SK-N-SH (cell line): ENCODE data around the gene MAST2. TPM values are rescaled to one million over a fixed set of nuclear protein-coding genes. Genes with fewer than 3 reads are reported as not detected.

Experiments used
- CTCF ChIA-PET: fragments of 300-600, 350-600 bp; formaldehyde crosslinking; extraction: SDS; loops from one replicate; lab custom pipeline; 2021; lab: Yijun Ruan, JAX
- POLR2A ChIA-PET: fragments of 350-600 bp; sonication (Branson Sonifier 250); formaldehyde crosslinking; extraction: SDS; loops from one replicate; lab custom pipeline; 2020; ENCODE audit warnings: antibody characterized with exemption, inconsistent platforms; lab: Yijun Ruan, JAX
- DNase-seq: peaks from one replicate; pipeline ENCODE4 v3.0.0; 2012
- H2AFZ ChIP-seq: fragments of 200-600 bp; sonication (generic); 2 replicates; pipeline ENCODE4 v1.8.1; 2016; ENCODE audit warnings: antibody characterized with exemption, mild to moderate bottlenecking, low read depth
- H3F3A ChIP-seq: fragments of 200-600 bp; sonication (generic); replicated peaks from 2 replicates; pipeline ENCODE3; 2016; ENCODE audit warnings: antibody characterized with exemption, mild to moderate bottlenecking; ENCODE audit not compliant: insufficient read depth
- H3K27ac ChIP-seq, 2 experiments: fragments of 200-500 bp in 1 of 2; fragments of 200-600 bp in 1 of 2; sonication (Bioruptor generic) in 1 of 2; sonication (generic), shearing (Covaris generic) in 1 of 2; 2 replicates each; pipeline versions ENCODE4 v1.5.1 to v1.6.1; 2014 to 2016; ENCODE audit warnings: low read depth in 2 of 2, inconsistent platforms in 1 of 2, low read length in 1 of 2, mild to moderate bottlenecking in 1 of 2, mixed read lengths in 1 of 2
- H3K27me3 ChIP-seq: fragments of 200-600 bp; sonication (generic), shearing (Covaris generic); 2 replicates; pipeline ENCODE4 v1.6.1; 2016; ENCODE audit warnings: mixed run types; ENCODE audit not compliant: insufficient read depth
- H3K36me3 ChIP-seq, 2 experiments: fragments of 200-500 bp in 1 of 2; fragments of 200-600 bp in 1 of 2; sonication (Bioruptor generic) in 1 of 2; sonication (generic) in 1 of 2; replicated peaks in 1 of 2; 2 replicates each; pipeline versions ENCODE3 to v1.5.1; 2014 to 2016; ENCODE audit warnings: low read length in 1 of 2, mild to moderate bottlenecking in 1 of 2; ENCODE audit not compliant: insufficient read depth in 2 of 2, control insufficient read depth in 1 of 2
- H3K4me1 ChIP-seq, 2 experiments: fragments of 200-500 bp in 1 of 2; fragments of 200-600 bp in 1 of 2; sonication (Bioruptor generic) in 1 of 2; sonication (generic), shearing (Covaris generic) in 1 of 2; 2 replicates each; pipeline versions ENCODE4 v1.5.1 to v1.6.1; 2014 to 2016; ENCODE audit warnings: low read depth in 1 of 2, low read length in 1 of 2, mixed run types in 1 of 2; ENCODE audit not compliant: insufficient read depth in 2 of 2, control insufficient read depth in 1 of 2
- H3K4me2 ChIP-seq: fragments of 200-600 bp; sonication (generic), shearing (Covaris generic); 2 replicates; pipeline ENCODE4 v1.6.1; 2017; ENCODE audit warnings: mixed run types
- H3K4me3 ChIP-seq, 2 experiments: fragments of 200-500 bp in 1 of 2; fragments of 200-600 bp in 1 of 2; sonication (Bioruptor generic) in 1 of 2; sonication (generic), shearing (Covaris generic) in 1 of 2; 2 replicates each; pipeline versions ENCODE4 v1.5.1 to v1.8.1; 2014 to 2016; ENCODE audit warnings: low read depth in 2 of 2, inconsistent platforms in 1 of 2, low read length in 1 of 2, mild to moderate bottlenecking in 1 of 2, mixed read lengths in 1 of 2, moderate library complexity in 1 of 2
- H3K79me2 ChIP-seq: fragments of 200-600 bp; sonication (generic); 2 replicates; pipeline ENCODE4 v1.8.1; 2017; ENCODE audit warnings: mild to moderate bottlenecking; ENCODE audit not compliant: insufficient read depth
- H3K9ac ChIP-seq: fragments of 200-600 bp; sonication (generic); 2 replicates; pipeline ENCODE4 v1.6.1; 2017; ENCODE audit warnings: mixed run types
- H3K9me2 ChIP-seq: fragments of 200-600 bp; sonication (generic); 2 replicates; pipeline ENCODE4 v1.6.1; 2017; ENCODE audit warnings: mixed run types
- H3K9me3 ChIP-seq: fragments of 200-600 bp; sonication (generic); 2 replicates; pipeline ENCODE4 v1.6.1; 2017; ENCODE audit warnings: mixed run types, mild to moderate bottlenecking, moderate library complexity
- H4K20me1 ChIP-seq: fragments of 200-600 bp; sonication (generic); 2 replicates; pipeline ENCODE4 v1.6.1; 2017; ENCODE audit warnings: mild to moderate bottlenecking, mixed run types; ENCODE audit not compliant: insufficient read depth
- CHD2 ChIP-seq: fragments of 150-350 bp; IDR thresholded peaks from 2 replicates; pipeline ENCODE4 v1.6.1; 2018; ENCODE audit warnings: low read length; ENCODE audit not compliant: partially characterized antibody
- CTCF ChIP-seq: fragments of 200-600 bp; sonication (generic); IDR thresholded peaks from 2 replicates; pipeline ENCODE4 v1.6.1; 2017; ENCODE audit warnings: antibody characterized with exemption, mild to moderate bottlenecking, moderate library complexity
- EP300 ChIP-seq, 2 experiments: IDR thresholded peaks; 2 replicates each; pipeline versions ENCODE4 v1.4.0 to v1.6.1; 2012; ENCODE audit warnings: borderline replicate concordance in 1 of 2, low read depth in 1 of 2, low read length in 1 of 2
- FOXJ3 ChIP-seq: sonication (generic); formaldehyde crosslinking; IDR thresholded peaks from 2 replicates; pipeline ENCODE4 v1.5.1; 2020; ENCODE audit warnings: mild to moderate bottlenecking, missing genetic modification reagents
- GABPA ChIP-seq: IDR thresholded peaks from 2 replicates; pipeline ENCODE4 v1.4.0; 2012; ENCODE audit warnings: low read depth, mild to moderate bottlenecking
- POLR2AphosphoS5 ChIP-seq: IDR thresholded peaks from 2 replicates; pipeline ENCODE4 v1.6.1; 2012; ENCODE audit warnings: low read depth, low read length
- RAD21 ChIP-seq: IDR thresholded peaks from 2 replicates; pipeline ENCODE4 v1.6.1; 2012; ENCODE audit warnings: mild to moderate bottlenecking, low read length
- RCOR1 ChIP-seq: fragments of 150-350 bp; IDR thresholded peaks from 2 replicates; pipeline ENCODE4 v1.6.1; 2017; ENCODE audit warnings: antibody characterized with exemption, low read length
- RXRA ChIP-seq: IDR thresholded peaks from 2 replicates; pipeline ENCODE4 v1.4.0; 2012; ENCODE audit warnings: low read depth, mild to moderate bottlenecking, borderline replicate concordance
- TAF1 ChIP-seq: IDR thresholded peaks from 2 replicates; pipeline ENCODE4 v1.6.1; 2012; ENCODE audit warnings: low read depth, mild to moderate bottlenecking, low read length, moderate library complexity, borderline replicate concordance
- TCF12 ChIP-seq: IDR thresholded peaks from 2 replicates; pipeline ENCODE4 v1.4.0; 2012
- TEAD4 ChIP-seq: IDR thresholded peaks from 2 replicates; pipeline ENCODE4 v1.4.0; 2012; ENCODE audit warnings: mild to moderate bottlenecking, borderline replicate concordance; ENCODE audit not compliant: insufficient read depth
- WGBS: methylation state at CpG from one replicate; pipeline ENCODE4 v1.1.6; 2017; ENCODE audit warnings: low lambda C conversion rate; 5-methylcytosine and 5-hydroxymethylcytosine counted together
- polyA plus RNA-seq, 3 experiments: library from polyadenylated mRNA; depleted of rRNA; stranded (reverse); fragments of >200 nt; gene quantifications; 2 replicates each; pipeline ENCODE4 v1.2.3, GENCODE V29; 2012
- TF ChIP-seq, protein P1 (sequence below): IDR thresholded peaks from 2 replicates; pipeline ENCODE4 v1.6.1; 2012; ENCODE audit warnings: mild to moderate bottlenecking, low read depth, low read length, moderate library complexity
- TF ChIP-seq, protein P2 (sequence below): IDR thresholded peaks from 2 replicates; pipeline ENCODE4 v1.4.0; 2012; ENCODE audit warnings: low read depth, borderline replicate concordance

MAST2 gene
- polyA plus RNA-seq, 1 of the 3 experiments (the other 2 are of a cell fraction), result 53.4 TPM

DNA sequence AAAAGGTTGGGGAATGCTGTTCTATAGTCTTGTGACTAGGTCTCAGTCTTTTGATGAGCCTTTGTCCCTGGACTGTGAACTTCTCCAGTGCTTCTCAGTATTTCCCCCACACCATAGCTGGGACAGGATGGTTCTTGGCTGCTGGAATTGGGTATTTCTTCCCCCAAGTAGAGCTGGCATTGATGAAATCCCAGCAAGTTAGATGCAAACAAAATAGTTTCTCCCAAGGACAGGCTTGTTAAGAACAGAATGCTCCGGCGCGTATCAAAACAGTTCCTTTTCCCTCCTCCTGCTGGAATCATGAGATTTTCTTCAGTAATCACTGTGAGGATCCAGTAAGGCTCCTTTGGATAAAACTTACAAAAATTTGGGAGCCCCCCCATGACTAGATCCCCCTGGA is 166.5 kb downstream of the MAST2 start:
- TF ChIP-seq TEAD4, result no peak
- TF ChIP-seq GABPA, result no peak
- TF ChIP-seq, protein P1, sequence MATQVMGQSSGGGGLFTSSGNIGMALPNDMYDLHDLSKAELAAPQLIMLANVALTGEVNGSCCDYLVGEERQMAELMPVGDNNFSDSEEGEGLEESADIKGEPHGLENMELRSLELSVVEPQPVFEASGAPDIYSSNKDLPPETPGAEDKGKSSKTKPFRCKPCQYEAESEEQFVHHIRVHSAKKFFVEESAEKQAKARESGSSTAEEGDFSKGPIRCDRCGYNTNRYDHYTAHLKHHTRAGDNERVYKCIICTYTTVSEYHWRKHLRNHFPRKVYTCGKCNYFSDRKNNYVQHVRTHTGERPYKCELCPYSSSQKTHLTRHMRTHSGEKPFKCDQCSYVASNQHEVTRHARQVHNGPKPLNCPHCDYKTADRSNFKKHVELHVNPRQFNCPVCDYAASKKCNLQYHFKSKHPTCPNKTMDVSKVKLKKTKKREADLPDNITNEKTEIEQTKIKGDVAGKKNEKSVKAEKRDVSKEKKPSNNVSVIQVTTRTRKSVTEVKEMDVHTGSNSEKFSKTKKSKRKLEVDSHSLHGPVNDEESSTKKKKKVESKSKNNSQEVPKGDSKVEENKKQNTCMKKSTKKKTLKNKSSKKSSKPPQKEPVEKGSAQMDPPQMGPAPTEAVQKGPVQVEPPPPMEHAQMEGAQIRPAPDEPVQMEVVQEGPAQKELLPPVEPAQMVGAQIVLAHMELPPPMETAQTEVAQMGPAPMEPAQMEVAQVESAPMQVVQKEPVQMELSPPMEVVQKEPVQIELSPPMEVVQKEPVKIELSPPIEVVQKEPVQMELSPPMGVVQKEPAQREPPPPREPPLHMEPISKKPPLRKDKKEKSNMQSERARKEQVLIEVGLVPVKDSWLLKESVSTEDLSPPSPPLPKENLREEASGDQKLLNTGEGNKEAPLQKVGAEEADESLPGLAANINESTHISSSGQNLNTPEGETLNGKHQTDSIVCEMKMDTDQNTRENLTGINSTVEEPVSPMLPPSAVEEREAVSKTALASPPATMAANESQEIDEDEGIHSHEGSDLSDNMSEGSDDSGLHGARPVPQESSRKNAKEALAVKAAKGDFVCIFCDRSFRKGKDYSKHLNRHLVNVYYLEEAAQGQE, result no peak
- no peak for TF ChIP-seq CTCF
- no peak for TF ChIP-seq RCOR1
- no peak for TF ChIP-seq TCF12
- TF ChIP-seq RXRA, result no peak
- TF ChIP-seq CHD2, result no peak
- TF ChIP-seq FOXJ3 (CRISPR knock-in tag), result no peak
- no peak for TF ChIP-seq EP300 (IDR thresholded peaks at IDR 0.05; ENCODE audit: borderline replicate concordance in 1 of 2, low read depth in 1 of 2, low read length in 1 of 2)
- TF ChIP-seq, all 33 proteins: peak for 0
- DNase-seq, result no peak
- Histone ChIP-seq H4K20me1 (no peaks in the 10 kb centered on the region), H3K4me3 (no peak overlapping the region), H3K27me3 (no peaks in the 10 kb centered on the region), H3K9ac (no peak overlapping the region), H3K9me2 (no peaks in the 10 kb centered on the region), H3K9me3 (no peaks in the 10 kb centered on the region), H3K36me3 (peaks cover 4 to 23% of the 10 kb centered on the region in 2 experiments), H3F3A (peaks cover 12% of the 10 kb centered on the region), H3K4me2 (no peak overlapping the region), H3K79me2 (peaks cover 39% of the 10 kb centered on the region), H2AFZ (no peak overlapping the region), H3K4me1 (no peaks in the 10 kb centered on the region; a peak in 1 of 4 replicates), H3K27ac (no peak overlapping the region)
- CTCF ChIA-PET, result no interaction called here
- POLR2A ChIA-PET, result no interaction called here
- WGBS, result 100% methylated on average over 3 of the region's 3 CpGs

GRCh38 chr1:45971335-45971734 is 167.9 kb downstream of the MAST2 start:
- ChIA-PET POLR2A (no interaction called here), CTCF (interaction anchor here (0.5 to 1.0 kb wide), 2 partner anchors 13 to 562 kb away, joined by 3 to 4 read pairs; no protein-coding TSS in a partner anchor)
- H3K9ac ChIP-seq, result no peak overlapping the region
- no peak overlapping the region for H3K27ac ChIP-seq
- TF ChIP-seq POLR2AphosphoS5 (no peak), RAD21 (no peak), CTCF (no peak), TAF1 (no peak)
- TF ChIP-seq, protein P2, sequence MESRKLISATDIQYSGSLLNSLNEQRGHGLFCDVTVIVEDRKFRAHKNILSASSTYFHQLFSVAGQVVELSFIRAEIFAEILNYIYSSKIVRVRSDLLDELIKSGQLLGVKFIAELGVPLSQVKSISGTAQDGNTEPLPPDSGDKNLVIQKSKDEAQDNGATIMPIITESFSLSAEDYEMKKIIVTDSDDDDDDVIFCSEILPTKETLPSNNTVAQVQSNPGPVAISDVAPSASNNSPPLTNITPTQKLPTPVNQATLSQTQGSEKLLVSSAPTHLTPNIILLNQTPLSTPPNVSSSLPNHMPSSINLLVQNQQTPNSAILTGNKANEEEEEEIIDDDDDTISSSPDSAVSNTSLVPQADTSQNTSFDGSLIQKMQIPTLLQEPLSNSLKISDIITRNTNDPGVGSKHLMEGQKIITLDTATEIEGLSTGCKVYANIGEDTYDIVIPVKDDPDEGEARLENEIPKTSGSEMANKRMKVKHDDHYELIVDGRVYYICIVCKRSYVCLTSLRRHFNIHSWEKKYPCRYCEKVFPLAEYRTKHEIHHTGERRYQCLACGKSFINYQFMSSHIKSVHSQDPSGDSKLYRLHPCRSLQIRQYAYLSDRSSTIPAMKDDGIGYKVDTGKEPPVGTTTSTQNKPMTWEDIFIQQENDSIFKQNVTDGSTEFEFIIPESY, result no peak
- H3K9me2 ChIP-seq, result no peaks in the 10 kb centered on the region
- peaks cover 4 to 17% of the 10 kb centered on the region in 2 experiments for H3K36me3 ChIP-seq
- no peak overlapping the region for H2AFZ ChIP-seq
- no peaks in the 10 kb centered on the region for H3K9me3 ChIP-seq
- no peak overlapping the region for H3K4me3 ChIP-seq
- no peak overlapping the region for H3K4me2 ChIP-seq
- H4K20me1 ChIP-seq, result no peaks in the 10 kb centered on the region
- 100% methylated on average over 3 of the region's 3 CpGs for WGBS
- H3K4me1 ChIP-seq, result no peaks in the 10 kb centered on the region; a peak in 1 of 4 replicates
- no peaks in the 10 kb centered on the region for H3K27me3 ChIP-seq
- DNase-seq, result no peak
- peaks cover 27% of the 10 kb centered on the region; the same call in 1 of the 2 replicates for H3K79me2 ChIP-seq
- peaks cover 12% of the 10 kb centered on the region for H3F3A ChIP-seq
